DOHH2 (cell line): ENCODE data around the gene ARFRP1.

Experiments
- H3F3A ChIP-seq: fragments of 200-600 bp; sonication (generic), shearing (Covaris generic); 2 replicates; pipeline ENCODE4 v1.6.0; 2016; ENCODE audit warnings: antibody characterized with exemption, mild to moderate bottlenecking; ENCODE audit not compliant: control insufficient read depth, insufficient read depth
- H3K27ac ChIP-seq: fragments of 200-600 bp; sonication (generic); 2 replicates; pipeline ENCODE4 v1.5.1; 2014; ENCODE audit warnings: low read depth, mild to moderate bottlenecking, low read length, moderate library complexity
- H3K27me3 ChIP-seq: fragments of 200-600 bp; sonication (generic); 2 replicates; pipeline ENCODE4 v1.6.1; 2014; ENCODE audit warnings: mild to moderate bottlenecking, low read length, mixed read lengths; ENCODE audit not compliant: control insufficient read depth
- H3K36me3 ChIP-seq: fragments of 200-600 bp; sonication (generic); 2 replicates; pipeline ENCODE4 v1.6.1; 2014; ENCODE audit warnings: mild to moderate bottlenecking, low read length, moderate library complexity, mixed read lengths; ENCODE audit not compliant: control insufficient read depth
- H3K4me1 ChIP-seq: fragments of 200-600 bp; sonication (generic); 2 replicates; pipeline ENCODE4 v1.6.1; 2014; ENCODE audit warnings: mild to moderate bottlenecking, low read length, mixed read lengths; ENCODE audit not compliant: control insufficient read depth
- H3K4me2 ChIP-seq: fragments of 200-600 bp; sonication (generic); 2 replicates; pipeline ENCODE4 v1.6.0; 2014; ENCODE audit warnings: mild to moderate bottlenecking, low read length, moderate library complexity
- H3K4me3 ChIP-seq: fragments of 200-600 bp; sonication (generic); 2 replicates; pipeline ENCODE4 v1.5.1; 2014; ENCODE audit warnings: mild to moderate bottlenecking, low read length, mixed read lengths
- H3K79me2 ChIP-seq: fragments of 200-600 bp; sonication (generic); 2 replicates; pipeline ENCODE4 v1.6.1; 2014; ENCODE audit warnings: mild to moderate bottlenecking, low read length, mixed read lengths; ENCODE audit not compliant: control insufficient read depth
- H3K9me2 ChIP-seq: fragments of 200-600 bp; sonication (generic); replicated peaks from 2 replicates; pipeline ENCODE4 v1.6.1; 2014; ENCODE audit warnings: mild to moderate bottlenecking, low read length, mixed read lengths; ENCODE audit not compliant: control insufficient read depth
- H3K9me3 ChIP-seq: fragments of 200-600 bp; sonication (generic); 2 replicates; pipeline ENCODE4 v1.6.1; 2014; ENCODE audit warnings: antibody characterized with exemption, low read length, mixed read lengths; ENCODE audit not compliant: control insufficient read depth, insufficient read depth
- H4K20me1 ChIP-seq: fragments of 200-600 bp; sonication (generic); 2 replicates; pipeline ENCODE4 v1.6.0; 2014; ENCODE audit warnings: low read depth, mild to moderate bottlenecking, antibody characterized with exemption, low read length, moderate library complexity; ENCODE audit not compliant: control insufficient read depth, insufficient read depth
- CTCF ChIP-seq: fragments of 200-600 bp; sonication (generic); IDR thresholded peaks from one replicate; pipeline ENCODE4 v1.5.1; 2014; ENCODE audit warnings: antibody characterized with exemption, mild to moderate bottlenecking, low read depth, low read length; ENCODE audit not compliant: poor library complexity, severe bottlenecking
- EZH2phosphoT487 ChIP-seq: fragments of 200-600 bp; sonication (generic); IDR thresholded peaks from 2 replicates; pipeline ENCODE4 v1.6.1; 2017; ENCODE audit warnings: borderline replicate concordance, mild to moderate bottlenecking, antibody characterized with exemption, low read length, moderate library complexity, mixed read lengths

ARFRP1 gene

GRCh38 chr20:63682384-63683139 is 25.2 kb downstream of the ARFRP1 start:
- peaks cover 16% of the 10 kb centered on the region for H3K36me3 ChIP-seq
- H3K4me3 ChIP-seq: no peak overlapping the region
- H3K9me3 ChIP-seq: no peaks in the 10 kb centered on the region
- no peak for TF ChIP-seq EZH2phosphoT487
- TF ChIP-seq CTCF: no peak
- no peaks in the 10 kb centered on the region for H3K9me2 ChIP-seq
- no peak overlapping the region for H3K27ac ChIP-seq
- no peaks in the 10 kb centered on the region for H3F3A ChIP-seq
- H4K20me1 ChIP-seq: no peaks in the 10 kb centered on the region
- H3K27me3 ChIP-seq: no peaks in the 10 kb centered on the region
- H3K79me2 ChIP-seq: no peaks in the 10 kb centered on the region
- no peaks in the 10 kb centered on the region for H3K4me1 ChIP-seq
- H3K4me2 ChIP-seq: no peak overlapping the region

DNA sequence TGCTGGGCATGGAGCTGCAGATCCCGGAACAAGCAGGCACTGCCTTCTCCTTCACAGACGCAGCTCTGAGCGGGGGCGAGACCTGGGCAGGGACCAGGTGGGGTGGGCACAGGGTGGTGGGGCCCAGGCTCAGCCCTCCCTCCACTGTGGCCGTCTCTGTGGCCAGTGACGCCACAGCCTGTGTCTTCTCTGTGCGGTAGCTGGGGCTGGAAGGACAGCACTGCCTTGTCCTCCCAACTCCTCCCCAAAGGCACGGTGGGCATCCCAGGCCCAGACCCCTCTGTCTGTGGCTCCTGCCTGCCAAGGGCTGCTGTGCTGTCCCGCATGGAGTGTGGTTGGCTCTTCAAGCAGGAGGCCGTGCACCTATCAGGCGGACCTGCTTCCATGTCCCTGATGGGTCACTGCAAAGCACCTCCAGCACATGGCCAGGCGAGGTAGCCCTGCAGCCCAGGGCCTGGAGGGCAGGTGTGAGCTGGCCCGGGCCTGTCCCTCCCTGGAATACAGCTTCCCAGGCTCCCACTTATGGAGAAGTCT is 26.1 kb downstream of the ARFRP1 start:
- no peaks in the 10 kb centered on the region for H3K27me3 ChIP-seq
- TF ChIP-seq CTCF: no peak
- no peak for TF ChIP-seq EZH2phosphoT487
- no peaks in the 10 kb centered on the region for H3K4me1 ChIP-seq
- no peak overlapping the region for H3K4me2 ChIP-seq
- H3F3A ChIP-seq: no peaks in the 10 kb centered on the region
- H3K79me2 ChIP-seq: no peaks in the 10 kb centered on the region
- H3K4me3 ChIP-seq: no peak overlapping the region
- no peak overlapping the region for H3K27ac ChIP-seq
- no peaks in the 10 kb centered on the region for H3K9me2 ChIP-seq
- H3K36me3 ChIP-seq: peaks cover 19% of the 10 kb centered on the region
- no peaks in the 10 kb centered on the region for H4K20me1 ChIP-seq
- H3K9me3 ChIP-seq: no peaks in the 10 kb centered on the region

DNA sequence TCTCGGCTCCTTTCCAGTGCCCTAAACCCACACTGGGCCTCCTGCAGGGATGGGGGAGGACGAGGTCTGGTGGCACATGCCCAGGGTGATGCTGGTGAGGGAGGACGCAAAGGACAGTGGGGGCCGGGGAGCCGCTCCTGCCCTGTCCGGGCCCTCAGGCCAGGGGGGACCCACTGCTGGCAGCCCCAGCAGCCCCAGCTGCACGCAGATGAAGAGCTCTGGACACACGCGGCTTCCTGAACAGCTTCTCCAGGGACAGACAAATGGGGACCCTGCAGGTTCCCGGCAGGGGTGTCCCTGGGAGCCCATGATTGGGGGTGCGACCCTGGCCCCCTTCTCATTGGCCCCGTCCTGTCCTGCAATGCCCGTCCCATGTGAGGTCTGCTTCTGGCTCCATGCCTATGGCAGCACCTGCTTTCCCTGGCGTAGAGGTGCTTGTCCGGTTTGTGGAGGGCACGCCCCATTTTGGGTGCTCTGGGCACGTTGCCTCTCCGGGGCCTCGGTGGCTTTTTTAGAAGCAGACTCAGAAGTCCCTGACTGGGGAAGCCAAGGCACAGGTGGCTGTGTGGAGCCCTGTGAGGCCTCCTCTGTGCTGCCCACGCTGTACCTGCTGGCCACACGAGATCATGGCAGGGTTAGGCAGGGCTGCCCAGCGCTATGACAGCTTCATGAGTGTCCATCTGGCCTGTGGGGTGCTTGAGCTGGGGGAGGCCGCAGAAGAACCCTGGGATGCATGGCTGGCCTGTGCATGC is 26.7 kb downstream of the ARFRP1 start:
- TF ChIP-seq EZH2phosphoT487 (no peak), CTCF (no peak)
- Histone ChIP-seq H3K36me3 (peaks cover 19% of the 10 kb centered on the region), H3K79me2 (no peaks in the 10 kb centered on the region), H3K9me2 (no peaks in the 10 kb centered on the region), H3K4me1 (no peaks in the 10 kb centered on the region), H3K27ac (no peak overlapping the region), H3K27me3 (no peaks in the 10 kb centered on the region), H3K4me2 (no peak overlapping the region), H3K4me3 (no peak overlapping the region), H4K20me1 (no peaks in the 10 kb centered on the region), H3F3A (no peaks in the 10 kb centered on the region), H3K9me3 (no peaks in the 10 kb centered on the region)
